Measurements from ENCODE around the gene WDFY3.

DNA sequence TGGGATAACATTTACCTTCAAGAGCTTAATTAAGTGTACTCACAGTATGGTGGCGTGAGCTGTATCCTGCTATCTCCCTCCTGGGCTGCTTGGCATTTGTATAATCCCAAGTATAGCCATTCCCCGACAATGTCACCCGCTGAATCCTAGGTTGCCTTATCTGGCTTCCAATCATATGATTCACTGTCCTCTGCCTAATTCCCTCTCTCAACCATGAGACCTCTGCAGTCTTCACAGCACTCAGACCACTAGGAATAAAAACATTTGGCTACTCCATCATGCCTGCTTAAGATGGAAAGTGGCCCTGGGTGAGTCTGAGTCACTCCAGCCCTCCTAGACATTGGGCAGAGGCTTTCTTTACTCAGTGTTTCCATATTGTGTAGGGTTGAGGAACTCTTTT, 28.9 kb upstream of the WDFY3 start:
- no peak for TF ChIP-seq CREB1 (CRISPR knock-in tag; IDR thresholded peaks at IDR 0.05; ENCODE audit: low read depth)
- TF ChIP-seq, protein P1, sequence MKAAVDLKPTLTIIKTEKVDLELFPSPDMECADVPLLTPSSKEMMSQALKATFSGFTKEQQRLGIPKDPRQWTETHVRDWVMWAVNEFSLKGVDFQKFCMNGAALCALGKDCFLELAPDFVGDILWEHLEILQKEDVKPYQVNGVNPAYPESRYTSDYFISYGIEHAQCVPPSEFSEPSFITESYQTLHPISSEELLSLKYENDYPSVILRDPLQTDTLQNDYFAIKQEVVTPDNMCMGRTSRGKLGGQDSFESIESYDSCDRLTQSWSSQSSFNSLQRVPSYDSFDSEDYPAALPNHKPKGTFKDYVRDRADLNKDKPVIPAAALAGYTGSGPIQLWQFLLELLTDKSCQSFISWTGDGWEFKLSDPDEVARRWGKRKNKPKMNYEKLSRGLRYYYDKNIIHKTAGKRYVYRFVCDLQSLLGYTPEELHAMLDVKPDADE (IDR thresholded peaks at IDR 0.05), result no peak
- TF ChIP-seq, protein P2, sequence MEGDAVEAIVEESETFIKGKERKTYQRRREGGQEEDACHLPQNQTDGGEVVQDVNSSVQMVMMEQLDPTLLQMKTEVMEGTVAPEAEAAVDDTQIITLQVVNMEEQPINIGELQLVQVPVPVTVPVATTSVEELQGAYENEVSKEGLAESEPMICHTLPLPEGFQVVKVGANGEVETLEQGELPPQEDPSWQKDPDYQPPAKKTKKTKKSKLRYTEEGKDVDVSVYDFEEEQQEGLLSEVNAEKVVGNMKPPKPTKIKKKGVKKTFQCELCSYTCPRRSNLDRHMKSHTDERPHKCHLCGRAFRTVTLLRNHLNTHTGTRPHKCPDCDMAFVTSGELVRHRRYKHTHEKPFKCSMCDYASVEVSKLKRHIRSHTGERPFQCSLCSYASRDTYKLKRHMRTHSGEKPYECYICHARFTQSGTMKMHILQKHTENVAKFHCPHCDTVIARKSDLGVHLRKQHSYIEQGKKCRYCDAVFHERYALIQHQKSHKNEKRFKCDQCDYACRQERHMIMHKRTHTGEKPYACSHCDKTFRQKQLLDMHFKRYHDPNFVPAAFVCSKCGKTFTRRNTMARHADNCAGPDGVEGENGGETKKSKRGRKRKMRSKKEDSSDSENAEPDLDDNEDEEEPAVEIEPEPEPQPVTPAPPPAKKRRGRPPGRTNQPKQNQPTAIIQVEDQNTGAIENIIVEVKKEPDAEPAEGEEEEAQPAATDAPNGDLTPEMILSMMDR (conservative IDR thresholded peaks at IDR 0.05; ENCODE audit: low read depth in 2 of 2), result no peak
- TF ChIP-seq, protein P3, sequence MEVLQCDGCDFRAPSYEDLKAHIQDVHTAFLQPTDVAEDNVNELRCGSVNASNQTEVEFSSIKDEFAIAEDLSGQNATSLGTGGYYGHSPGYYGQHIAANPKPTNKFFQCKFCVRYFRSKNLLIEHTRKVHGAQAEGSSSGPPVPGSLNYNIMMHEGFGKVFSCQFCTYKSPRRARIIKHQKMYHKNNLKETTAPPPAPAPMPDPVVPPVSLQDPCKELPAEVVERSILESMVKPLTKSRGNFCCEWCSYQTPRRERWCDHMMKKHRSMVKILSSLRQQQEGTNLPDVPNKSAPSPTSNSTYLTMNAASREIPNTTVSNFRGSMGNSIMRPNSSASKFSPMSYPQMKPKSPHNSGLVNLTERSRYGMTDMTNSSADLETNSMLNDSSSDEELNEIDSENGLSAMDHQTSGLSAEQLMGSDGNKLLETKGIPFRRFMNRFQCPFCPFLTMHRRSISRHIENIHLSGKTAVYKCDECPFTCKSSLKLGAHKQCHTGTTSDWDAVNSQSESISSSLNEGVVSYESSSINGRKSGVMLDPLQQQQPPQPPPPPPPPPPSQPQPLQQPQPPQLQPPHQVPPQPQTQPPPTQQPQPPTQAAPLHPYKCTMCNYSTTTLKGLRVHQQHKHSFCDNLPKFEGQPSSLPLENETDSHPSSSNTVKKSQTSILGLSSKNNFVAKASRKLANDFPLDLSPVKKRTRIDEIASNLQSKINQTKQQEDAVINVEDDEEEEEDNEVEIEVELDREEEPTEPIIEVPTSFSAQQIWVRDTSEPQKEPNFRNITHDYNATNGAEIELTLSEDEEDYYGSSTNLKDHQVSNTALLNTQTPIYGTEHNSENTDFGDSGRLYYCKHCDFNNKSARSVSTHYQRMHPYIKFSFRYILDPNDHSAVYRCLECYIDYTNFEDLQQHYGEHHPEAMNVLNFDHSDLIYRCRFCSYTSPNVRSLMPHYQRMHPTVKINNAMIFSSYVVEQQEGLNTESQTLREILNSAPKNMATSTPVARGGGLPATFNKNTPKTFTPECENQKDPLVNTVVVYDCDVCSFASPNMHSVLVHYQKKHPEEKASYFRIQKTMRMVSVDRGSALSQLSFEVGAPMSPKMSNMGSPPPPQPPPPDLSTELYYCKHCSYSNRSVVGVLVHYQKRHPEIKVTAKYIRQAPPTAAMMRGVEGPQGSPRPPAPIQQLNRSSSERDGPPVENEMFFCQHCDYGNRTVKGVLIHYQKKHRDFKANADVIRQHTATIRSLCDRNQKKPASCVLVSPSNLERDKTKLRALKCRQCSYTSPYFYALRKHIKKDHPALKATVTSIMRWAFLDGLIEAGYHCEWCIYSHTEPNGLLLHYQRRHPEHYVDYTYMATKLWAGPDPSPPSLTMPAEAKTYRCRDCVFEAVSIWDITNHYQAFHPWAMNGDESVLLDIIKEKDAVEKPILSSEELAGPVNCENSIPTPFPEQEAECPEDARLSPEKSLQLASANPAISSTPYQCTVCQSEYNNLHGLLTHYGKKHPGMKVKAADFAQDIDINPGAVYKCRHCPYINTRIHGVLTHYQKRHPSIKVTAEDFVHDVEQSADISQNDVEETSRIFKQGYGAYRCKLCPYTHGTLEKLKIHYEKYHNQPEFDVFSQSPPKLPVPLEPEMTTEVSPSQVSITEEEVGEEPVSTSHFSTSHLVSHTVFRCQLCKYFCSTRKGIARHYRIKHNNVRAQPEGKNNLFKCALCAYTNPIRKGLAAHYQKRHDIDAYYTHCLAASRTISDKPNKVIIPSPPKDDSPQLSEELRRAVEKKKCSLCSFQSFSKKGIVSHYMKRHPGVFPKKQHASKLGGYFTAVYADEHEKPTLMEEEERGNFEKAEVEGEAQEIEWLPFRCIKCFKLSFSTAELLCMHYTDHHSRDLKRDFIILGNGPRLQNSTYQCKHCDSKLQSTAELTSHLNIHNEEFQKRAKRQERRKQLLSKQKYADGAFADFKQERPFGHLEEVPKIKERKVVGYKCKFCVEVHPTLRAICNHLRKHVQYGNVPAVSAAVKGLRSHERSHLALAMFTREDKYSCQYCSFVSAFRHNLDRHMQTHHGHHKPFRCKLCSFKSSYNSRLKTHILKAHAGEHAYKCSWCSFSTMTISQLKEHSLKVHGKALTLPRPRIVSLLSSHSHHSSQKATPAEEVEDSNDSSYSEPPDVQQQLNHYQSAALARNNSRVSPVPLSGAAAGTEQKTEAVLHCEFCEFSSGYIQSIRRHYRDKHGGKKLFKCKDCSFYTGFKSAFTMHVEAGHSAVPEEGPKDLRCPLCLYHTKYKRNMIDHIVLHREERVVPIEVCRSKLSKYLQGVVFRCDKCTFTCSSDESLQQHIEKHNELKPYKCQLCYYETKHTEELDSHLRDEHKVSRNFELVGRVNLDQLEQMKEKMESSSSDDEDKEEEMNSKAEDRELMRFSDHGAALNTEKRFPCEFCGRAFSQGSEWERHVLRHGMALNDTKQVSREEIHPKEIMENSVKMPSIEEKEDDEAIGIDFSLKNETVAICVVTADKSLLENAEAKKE (CRISPR knock-in tag; IDR thresholded peaks at IDR 0.05), result no peak
- no peak for TF ChIP-seq EZH2 (IDR thresholded peaks at IDR 0.05; ENCODE audit: low read depth, unreplicated experiment)
- no peak for TF ChIP-seq POLR2AphosphoS5 (IDR thresholded peaks at IDR 0.05; ENCODE audit: low read depth)
- TF ChIP-seq ZNF114 (CRISPR knock-in tag; IDR thresholded peaks at IDR 0.05), result no peak
- no peak for TF ChIP-seq REST (IDR thresholded peaks at IDR 0.05; ENCODE audit: unreplicated experiment)
